ENCODE data around the gene ITGB3. TPM values are rescaled to one million over a fixed set of nuclear protein-coding genes. Genes with fewer than 3 reads are reported as not detected.

Gene ITGB3
- polyA plus RNA-seq, 1 of the 3 experiments (the other 2 are of a cell fraction) = 4.6 TPM

DNA sequence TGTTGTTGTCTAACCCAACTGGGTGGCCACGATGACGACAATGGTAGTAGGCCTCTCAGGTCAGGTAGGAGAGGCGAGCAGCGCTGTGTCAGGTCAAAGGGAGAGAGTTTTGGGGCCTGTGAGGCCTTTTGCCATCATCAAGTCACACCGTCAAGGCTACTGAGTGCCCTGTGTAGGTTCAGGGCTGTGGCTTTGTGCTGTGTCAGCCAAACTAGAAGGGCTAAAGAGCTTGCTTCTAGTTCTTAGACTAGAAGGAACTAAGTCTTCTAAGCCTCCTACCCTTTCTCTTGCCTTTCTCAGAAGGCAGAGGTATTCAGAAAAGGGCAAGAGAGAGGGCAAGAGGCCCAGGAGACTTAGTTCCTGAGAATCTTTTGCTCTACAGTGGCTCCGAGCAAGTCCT, 45.1 kb downstream of the ITGB3 start:
- peaks cover 0 to 9% of the 10 kb centered on the region in 2 experiments for H3K36me3 ChIP-seq (replicated peaks in 1 of 2; ENCODE audit: control insufficient read depth in 1 of 2, insufficient read depth in 2 of 2, low read length in 1 of 2)
- H3K4me3 ChIP-seq (ENCODE audit: low read depth in 2 of 2, low read length in 1 of 2) = no peak overlapping the region
- H3K9me3 ChIP-seq = peaks cover 5% of the 10 kb centered on the region; the same call in 1 of the 2 replicates
- ChIA-PET POLR2A (no interaction called here), CTCF (interaction anchor here (1.3 to 4.8 kb wide), 4 partner anchors 12 to 69 kb away, joined by 3 to 39 read pairs (median 4); no protein-coding TSS in a partner anchor)
- no peak overlapping the region for H3K9ac ChIP-seq
- DNase-seq = no peak
- TF ChIP-seq, protein P1, sequence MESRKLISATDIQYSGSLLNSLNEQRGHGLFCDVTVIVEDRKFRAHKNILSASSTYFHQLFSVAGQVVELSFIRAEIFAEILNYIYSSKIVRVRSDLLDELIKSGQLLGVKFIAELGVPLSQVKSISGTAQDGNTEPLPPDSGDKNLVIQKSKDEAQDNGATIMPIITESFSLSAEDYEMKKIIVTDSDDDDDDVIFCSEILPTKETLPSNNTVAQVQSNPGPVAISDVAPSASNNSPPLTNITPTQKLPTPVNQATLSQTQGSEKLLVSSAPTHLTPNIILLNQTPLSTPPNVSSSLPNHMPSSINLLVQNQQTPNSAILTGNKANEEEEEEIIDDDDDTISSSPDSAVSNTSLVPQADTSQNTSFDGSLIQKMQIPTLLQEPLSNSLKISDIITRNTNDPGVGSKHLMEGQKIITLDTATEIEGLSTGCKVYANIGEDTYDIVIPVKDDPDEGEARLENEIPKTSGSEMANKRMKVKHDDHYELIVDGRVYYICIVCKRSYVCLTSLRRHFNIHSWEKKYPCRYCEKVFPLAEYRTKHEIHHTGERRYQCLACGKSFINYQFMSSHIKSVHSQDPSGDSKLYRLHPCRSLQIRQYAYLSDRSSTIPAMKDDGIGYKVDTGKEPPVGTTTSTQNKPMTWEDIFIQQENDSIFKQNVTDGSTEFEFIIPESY (IDR thresholded peaks at IDR 0.05; ENCODE audit: borderline replicate concordance, low read depth) = no peak
- TF ChIP-seq SMC3 (IDR thresholded peaks at IDR 0.05; ENCODE audit: low read depth, low read length) = no peak
- no peaks in the 10 kb centered on the region for H3K79me2 ChIP-seq (ENCODE audit: insufficient read depth)
- no peak overlapping the region for H2AFZ ChIP-seq (ENCODE audit: low read depth)
- H3K4me1 ChIP-seq (ENCODE audit: control insufficient read depth in 1 of 2, insufficient read depth in 2 of 2, low read depth in 1 of 2, low read length in 1 of 2) = no peaks in the 10 kb centered on the region; a peak in 1 of 4 replicates
- WGBS (ENCODE audit: low lambda C conversion rate) = 92% methylated on average over 5 of the region's 6 CpGs
- no peak overlapping the region for H3K27ac ChIP-seq (ENCODE audit: low read depth in 2 of 2, low read length in 1 of 2)
- H4K20me1 ChIP-seq (ENCODE audit: insufficient read depth) = no peaks in the 10 kb centered on the region
- no peaks in the 10 kb centered on the region for H3F3A ChIP-seq (replicated peaks; ENCODE audit: insufficient read depth)
- H3K9me2 ChIP-seq = no peaks in the 10 kb centered on the region
- no peaks in the 10 kb centered on the region for H3K27me3 ChIP-seq (ENCODE audit: insufficient read depth)
- no peak overlapping the region for H3K4me2 ChIP-seq

DNA sequence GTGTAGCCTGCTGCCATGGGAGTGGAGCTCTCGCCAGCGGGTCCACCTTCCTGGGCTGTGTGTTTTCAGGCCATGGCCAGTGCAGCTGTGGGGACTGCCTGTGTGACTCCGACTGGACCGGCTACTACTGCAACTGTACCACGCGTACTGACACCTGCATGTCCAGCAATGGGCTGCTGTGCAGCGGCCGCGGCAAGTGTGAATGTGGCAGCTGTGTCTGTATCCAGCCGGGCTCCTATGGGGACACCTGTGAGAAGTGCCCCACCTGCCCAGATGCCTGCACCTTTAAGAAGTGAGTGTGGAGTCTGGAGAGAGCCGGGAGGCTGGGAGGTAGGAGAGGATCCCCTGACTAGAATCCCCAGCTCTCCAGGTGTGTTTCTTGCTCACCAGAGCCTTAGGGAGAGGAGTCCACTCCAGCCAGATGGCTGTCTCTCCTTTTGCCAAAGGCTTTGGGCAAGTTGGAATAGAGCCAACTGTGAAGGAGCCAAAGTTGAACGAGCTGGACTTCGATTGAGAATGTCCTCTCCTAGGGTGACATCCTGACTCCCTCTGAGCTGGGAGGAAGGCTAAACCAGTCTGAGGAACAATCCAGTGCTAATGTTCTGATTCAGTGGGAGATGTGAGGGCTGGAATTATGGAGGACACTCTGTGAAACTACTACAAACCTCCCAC, 45.7 kb downstream of the ITGB3 start:
- no peaks in the 10 kb centered on the region for H3F3A ChIP-seq (replicated peaks; ENCODE audit: insufficient read depth)
- H3K27ac ChIP-seq (ENCODE audit: low read depth in 2 of 2, low read length in 1 of 2) = no peak overlapping the region
- H3K36me3 ChIP-seq (replicated peaks in 1 of 2; ENCODE audit: control insufficient read depth in 1 of 2, insufficient read depth in 2 of 2, low read length in 1 of 2) = peaks cover 0 to 12% of the 10 kb centered on the region in 2 experiments
- TF ChIP-seq TCF12 (IDR thresholded peaks at IDR 0.05) (no peak), RFX5 (IDR thresholded peaks at IDR 0.05; ENCODE audit: low read length) (no peak), ELF1 (IDR thresholded peaks at IDR 0.05) (no peak), RXRA (IDR thresholded peaks at IDR 0.05; ENCODE audit: borderline replicate concordance, low read depth) (no peak), SIN3A (IDR thresholded peaks at IDR 0.05; ENCODE audit: borderline replicate concordance, low read depth, low read length) (no peak), GABPA (IDR thresholded peaks at IDR 0.05; ENCODE audit: low read depth) (no peak), SMC3 (IDR thresholded peaks at IDR 0.05; ENCODE audit: low read depth, low read length) (no peak)
- H3K27me3 ChIP-seq (ENCODE audit: insufficient read depth) = no peaks in the 10 kb centered on the region
- H3K9me2 ChIP-seq = no peaks in the 10 kb centered on the region
- H3K4me3 ChIP-seq (ENCODE audit: low read depth in 2 of 2, low read length in 1 of 2) = no peak overlapping the region
- H3K4me1 ChIP-seq (ENCODE audit: control insufficient read depth in 1 of 2, insufficient read depth in 2 of 2, low read depth in 1 of 2, low read length in 1 of 2) = no peaks in the 10 kb centered on the region; a peak in 1 of 4 replicates
- POLR2A ChIA-PET = interaction anchor here (1.4 kb wide), 1 partner anchor 9 kb away, joined by 5 read pairs; no protein-coding TSS in a partner anchor
- H3K9ac ChIP-seq = no peak overlapping the region
- no peak overlapping the region for H3K4me2 ChIP-seq
- no peaks in the 10 kb centered on the region for H4K20me1 ChIP-seq (ENCODE audit: insufficient read depth)
- no peak overlapping the region for H2AFZ ChIP-seq (ENCODE audit: low read depth)
- H3K9me3 ChIP-seq = peaks cover 5% of the 10 kb centered on the region; the same call in 1 of the 2 replicates
- DNase-seq = no peak
- WGBS (ENCODE audit: low lambda C conversion rate) = 66% methylated on average over 5 of the region's 13 CpGs
- CTCF ChIA-PET = interaction anchor here (1.0 to 4.8 kb wide), 8 partner anchors 11 to 70 kb away, joined by 3 to 39 read pairs (median 4); no protein-coding TSS in a partner anchor
- no peaks in the 10 kb centered on the region for H3K79me2 ChIP-seq (ENCODE audit: insufficient read depth)

DNA sequence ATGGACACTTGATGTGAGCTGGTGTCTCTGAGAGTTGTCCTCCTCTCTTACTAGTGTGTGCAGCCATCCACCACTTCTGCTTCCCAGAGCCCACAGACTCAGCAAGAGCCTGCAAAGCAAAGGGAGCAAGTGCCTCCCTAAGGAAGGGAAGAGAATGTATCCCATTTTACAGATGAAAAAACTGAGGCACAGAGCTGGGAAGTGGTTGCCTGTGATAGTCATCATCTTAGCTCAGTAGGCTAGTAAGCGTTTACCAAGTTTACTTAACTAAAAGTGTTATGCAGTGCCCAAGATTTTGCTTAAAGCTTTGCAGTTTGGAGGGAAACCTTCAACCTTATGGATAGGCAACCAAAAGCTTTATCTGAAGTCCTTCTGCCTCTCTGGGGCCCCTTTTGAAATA, 47.1 kb downstream of the ITGB3 start:
- no peak overlapping the region for H2AFZ ChIP-seq (ENCODE audit: low read depth)
- H3K9ac ChIP-seq = no peak overlapping the region
- peaks cover 8% of the 10 kb centered on the region for H3F3A ChIP-seq (replicated peaks; ENCODE audit: insufficient read depth)
- WGBS (ENCODE audit: low lambda C conversion rate) = 83% methylated on average over 1 of the region's 1 CpG
- no peak for DNase-seq
- no peak overlapping the region for H3K4me2 ChIP-seq
- H4K20me1 ChIP-seq (ENCODE audit: insufficient read depth) = no peaks in the 10 kb centered on the region
- H3K79me2 ChIP-seq (ENCODE audit: insufficient read depth) = no peaks in the 10 kb centered on the region
- H3K4me1 ChIP-seq (ENCODE audit: control insufficient read depth in 1 of 2, insufficient read depth in 2 of 2, low read depth in 1 of 2, low read length in 1 of 2) = peaks cover 2 to 5% of the 10 kb centered on the region in 2 experiments; a peak in 2 of 4 replicates
- H3K9me3 ChIP-seq = peaks cover 5% of the 10 kb centered on the region; the same call in 1 of the 2 replicates
- H3K9me2 ChIP-seq = no peaks in the 10 kb centered on the region
- peaks cover 0 to 12% of the 10 kb centered on the region in 2 experiments for H3K36me3 ChIP-seq (replicated peaks in 1 of 2; ENCODE audit: control insufficient read depth in 1 of 2, insufficient read depth in 2 of 2, low read length in 1 of 2)
- no peaks in the 10 kb centered on the region for H3K27me3 ChIP-seq (ENCODE audit: insufficient read depth)
- ChIA-PET POLR2A (interaction anchor here (1.4 kb wide), 1 partner anchor 11 kb away, joined by 5 read pairs; no protein-coding TSS in a partner anchor), CTCF (interaction anchor here (0.7 to 4.8 kb wide), 9 partner anchors 11 to 1518 kb away, joined by 3 to 39 read pairs (median 3); no protein-coding TSS in a partner anchor)
- H3K27ac ChIP-seq (ENCODE audit: low read depth in 2 of 2, low read length in 1 of 2) = no peak overlapping the region
- no peak overlapping the region for H3K4me3 ChIP-seq (ENCODE audit: low read depth in 2 of 2, low read length in 1 of 2)
- TF ChIP-seq CHD2 (IDR thresholded peaks at IDR 0.05; ENCODE audit: low read length, partially characterized antibody) (no peak), GATA2 (CRISPR knock-in tag; IDR thresholded peaks at IDR 0.05) (no peak), MXI1 (IDR thresholded peaks at IDR 0.05; ENCODE audit: low read depth, low read length) (no peak), YY1 (IDR thresholded peaks at IDR 0.05; ENCODE audit: low read depth) (no peak), RFX5 (IDR thresholded peaks at IDR 0.05; ENCODE audit: low read length) (no peak), NRF1 (IDR thresholded peaks at IDR 0.05; ENCODE audit: low read depth, low read length) (no peak), GABPA (IDR thresholded peaks at IDR 0.05; ENCODE audit: low read depth) (no peak), POLR2AphosphoS5 (IDR thresholded peaks at IDR 0.05; ENCODE audit: low read depth, low read length) (no peak), FOXJ3 (CRISPR knock-in tag; IDR thresholded peaks at IDR 0.05) (no peak), NFIC (IDR thresholded peaks at IDR 0.05; ENCODE audit: borderline replicate concordance) (no peak), FOSL2 (IDR thresholded peaks at IDR 0.05; ENCODE audit: borderline replicate concordance, low read depth) (no peak)
- TF ChIP-seq, protein P2, sequence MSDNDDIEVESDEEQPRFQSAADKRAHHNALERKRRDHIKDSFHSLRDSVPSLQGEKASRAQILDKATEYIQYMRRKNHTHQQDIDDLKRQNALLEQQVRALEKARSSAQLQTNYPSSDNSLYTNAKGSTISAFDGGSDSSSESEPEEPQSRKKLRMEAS (IDR thresholded peaks at IDR 0.05; ENCODE audit: low read depth) = no peak
- TF ChIP-seq, protein P3, sequence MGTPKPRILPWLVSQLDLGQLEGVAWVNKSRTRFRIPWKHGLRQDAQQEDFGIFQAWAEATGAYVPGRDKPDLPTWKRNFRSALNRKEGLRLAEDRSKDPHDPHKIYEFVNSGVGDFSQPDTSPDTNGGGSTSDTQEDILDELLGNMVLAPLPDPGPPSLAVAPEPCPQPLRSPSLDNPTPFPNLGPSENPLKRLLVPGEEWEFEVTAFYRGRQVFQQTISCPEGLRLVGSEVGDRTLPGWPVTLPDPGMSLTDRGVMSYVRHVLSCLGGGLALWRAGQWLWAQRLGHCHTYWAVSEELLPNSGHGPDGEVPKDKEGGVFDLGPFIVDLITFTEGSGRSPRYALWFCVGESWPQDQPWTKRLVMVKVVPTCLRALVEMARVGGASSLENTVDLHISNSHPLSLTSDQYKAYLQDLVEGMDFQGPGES (IDR thresholded peaks at IDR 0.05; ENCODE audit: low read depth, low read length) = no peak
